Uterus (tissue), 4 donors: Measurements from ENCODE around the gene PSAP. TPM values are rescaled to one million over a fixed set of nuclear protein-coding genes. Genes with fewer than 3 reads are reported as not detected.

Experiments
- DNase-seq, 2 donors: peaks; one replicate each; pipeline ENCODE4 v3.0.0-alpha.2; 2019 to 2020
- H3K27ac ChIP-seq, 2 donors: fragments of 200-600 bp; sonication (generic); 1 replicate in 1 of 2; 2 replicates in 1 of 2; pipeline ENCODE4 v1.5.1; 2016 to 2018
- H3K27me3 ChIP-seq, 2 donors: fragments of 200-600 bp; sonication (generic); one replicate each; pipeline ENCODE4 v1.5.1; 2018 to 2019; ENCODE audit warnings: control low read depth in 1 of 2
- H3K36me3 ChIP-seq, 2 donors: fragments of 200-600 bp; sonication (generic); one replicate each; pipeline ENCODE4 v1.5.1; 2019; ENCODE audit warnings: control low read depth in 1 of 2
- H3K4me1 ChIP-seq, 2 donors: fragments of 200-600 bp; sonication (generic); one replicate each; pipeline ENCODE4 v1.5.1; 2018 to 2019; ENCODE audit warnings: control low read depth in 1 of 2
- H3K4me3 ChIP-seq, 2 donors: fragments of 200-600 bp; sonication (generic); 1 replicate in 1 of 2; 2 replicates in 1 of 2; pipeline ENCODE4 v1.5.1; 2018 to 2019; ENCODE audit warnings: mild to moderate bottlenecking in 1 of 2
- H3K9me3 ChIP-seq, 2 donors: fragments of 200-600 bp; sonication (generic); one replicate each; pipeline ENCODE4 v1.5.1; 2019; ENCODE audit warnings: control low read depth in 1 of 2
- CTCF ChIP-seq, 4 experiments: fragments of 200-600 bp in 2 of 4; fragments of 450-650 bp in 2 of 4; sonication (generic) in 2 of 4; IDR thresholded peaks; one replicate each; pipeline ENCODE4 v1.5.1; 2016 to 2019; ENCODE audit warnings: antibody characterized with exemption in 4 of 4, mild to moderate bottlenecking in 2 of 4, moderate library complexity in 1 of 4
- POLR2A ChIP-seq, 2 donors: fragments of 450-650 bp; IDR thresholded peaks; one replicate each; pipeline ENCODE4 v1.6.1; 2016; ENCODE audit warnings: antibody characterized with exemption in 2 of 2, mild to moderate bottlenecking in 1 of 2, moderate library complexity in 1 of 2
- intact Hi-C: fragments of 100-400 bp; cut with DNase I; formaldehyde crosslinking; loops from one replicate; pipeline ENCODE4 v1.15.1; 2023; ENCODE audit warnings: low total_unique reads
- total RNA-seq, 4 donors: library from RNA; depleted of rRNA in 3 of 4; stranded (reverse); fragments of >200 nt in 3 of 4; gene quantifications; one replicate each; pipeline versions ENCODE4 v1.1.0 to v1.2.4, GENCODE V29; 2014 to 2023
- donor health status: DM: yes; HTN: yes; CAD: no.

The PSAP gene
- total RNA-seq, 4 donors from 2014 or later: 603 to 903 (median 759) TPM

GRCh38 chr10:71770789-71771188 lies 80.3 kb downstream of the PSAP start:
- TF ChIP-seq CTCF (IDR thresholded peaks at IDR 0.05): no peak
- TF ChIP-seq POLR2A (IDR thresholded peaks at IDR 0.05): no peak
- no peaks in the 10 kb centered on the region for H3K27me3 ChIP-seq
- intact Hi-C loops: loop anchor here (5.0 kb wide), 1 partner anchor 63 kb away; no protein-coding TSS in a partner anchor
- H3K4me1 ChIP-seq: peaks cover 29 to 46% of the 10 kb centered on the region in 2 donors
- peak overlapping the region; percentile 94 to 97 for H3K27ac ChIP-seq
- peak in 1 of 2 donors; percentile 54 for DNase-seq
- no peak overlapping the region for H3K4me3 ChIP-seq
- no peaks in the 10 kb centered on the region for H3K9me3 ChIP-seq
- no peaks in the 10 kb centered on the region for H3K36me3 ChIP-seq

GRCh38 chr10:71770255-71770654 lies 80.8 kb downstream of the PSAP start:
- Histone ChIP-seq H3K27me3 (no peaks in the 10 kb centered on the region), H3K4me3 (no peak overlapping the region), H3K4me1 (peaks cover 29 to 51% of the 10 kb centered on the region in 2 donors), H3K36me3 (no peaks in the 10 kb centered on the region), H3K9me3 (no peaks in the 10 kb centered on the region), H3K27ac (peak overlapping the region; percentile 94 to 97)
- no peak for TF ChIP-seq CTCF (IDR thresholded peaks at IDR 0.05)
- no peak for TF ChIP-seq POLR2A (IDR thresholded peaks at IDR 0.05)
- peak in 1 of 2 donors; percentile 51 for DNase-seq
- intact Hi-C loops: loop anchor here (5.0 kb wide), 1 partner anchor 63 kb away; no protein-coding TSS in a partner anchor

GRCh38 chr10:71769279-71769823 lies 81.7 kb downstream of the PSAP start:
- peaks cover 29 to 58% of the 10 kb centered on the region in 2 donors for H3K4me1 ChIP-seq
- no peaks in the 10 kb centered on the region for H3K36me3 ChIP-seq
- H3K27me3 ChIP-seq: no peaks in the 10 kb centered on the region
- TF ChIP-seq CTCF (IDR thresholded peaks at IDR 0.05) (no peak), POLR2A (IDR thresholded peaks at IDR 0.05) (no peak)
- intact Hi-C loops: no loop called here
- no peak for DNase-seq
- peak overlapping the region; percentile 11 to 24 for H3K4me3 ChIP-seq
- no peaks in the 10 kb centered on the region for H3K9me3 ChIP-seq
- peak overlapping the region; percentile 94 to 97 for H3K27ac ChIP-seq

DNA sequence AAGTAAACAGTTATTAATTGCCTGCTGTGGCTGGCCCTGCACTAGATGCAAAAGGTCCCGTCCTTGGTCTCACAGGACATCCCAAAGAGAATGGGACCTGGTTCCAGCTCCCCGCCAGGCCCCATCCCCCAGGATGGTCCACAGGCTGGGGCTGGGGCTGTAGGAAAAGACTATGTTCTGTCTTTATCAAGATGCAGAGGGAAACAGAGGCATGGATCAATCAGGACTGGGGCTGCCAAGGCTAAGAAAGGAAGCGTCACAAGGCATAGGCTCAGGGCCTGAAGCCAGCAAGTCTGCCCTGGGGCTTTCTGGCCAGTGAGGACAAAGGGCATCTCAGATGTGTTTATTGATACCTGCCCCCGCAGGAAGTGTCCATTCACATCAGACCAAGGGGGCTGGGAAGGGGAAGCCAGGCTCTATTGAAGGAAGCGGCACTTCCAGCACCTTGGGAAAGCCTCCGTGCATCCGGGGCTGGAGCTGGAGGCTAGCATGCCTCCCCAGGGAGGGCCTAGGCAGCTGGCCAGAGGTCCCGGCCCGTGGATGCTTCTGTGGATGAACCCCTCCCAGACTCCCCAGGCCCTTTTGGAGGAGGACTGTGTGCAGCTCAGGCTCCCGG lies 83.5 kb downstream of the PSAP start:
- peaks cover 29 to 58% of the 10 kb centered on the region in 2 donors for H3K4me1 ChIP-seq
- H3K27me3 ChIP-seq: no peaks in the 10 kb centered on the region
- H3K36me3 ChIP-seq: no peaks in the 10 kb centered on the region
- DNase-seq: peak; percentile 62 to 71
- H3K4me3 ChIP-seq: no peak overlapping the region
- peak overlapping the region; percentile 94 to 97 for H3K27ac ChIP-seq
- no peak for TF ChIP-seq CTCF (IDR thresholded peaks at IDR 0.05)
- TF ChIP-seq POLR2A (IDR thresholded peaks at IDR 0.05): no peak
- intact Hi-C loops: no loop called here
- no peaks in the 10 kb centered on the region for H3K9me3 ChIP-seq

- intact Hi-C loops: no loop called here
- Histone ChIP-seq H3K4me1 (peaks cover 27 to 58% of the 10 kb centered on the region in 2 donors), H3K9me3 (no peaks in the 10 kb centered on the region), H3K27ac (peak overlapping the region; percentile 94 to 97), H3K36me3 (no peaks in the 10 kb centered on the region), H3K4me3 (no peak overlapping the region), H3K27me3 (no peaks in the 10 kb centered on the region)
- TF ChIP-seq CTCF (IDR thresholded peaks at IDR 0.05) (no peak), POLR2A (IDR thresholded peaks at IDR 0.05) (no peak)
- DNase-seq: peak; percentile 70 to 83
Observed at GRCh38 chr10:71766717-71767419, 84.2 kb downstream of the PSAP start.
